Smooth muscle cell (in vitro differentiated cells): ENCODE data around the gene LPO. TPM values are rescaled to one million over a fixed set of nuclear protein-coding genes. Genes with fewer than 3 reads are reported as not detected.

Experiments used
- DNase-seq: peaks from one replicate; lab custom pipeline; 2025; ENCODE audit not compliant: unreplicated experiment; lab: John Stamatoyannopoulos, UW
- H2AFZ ChIP-seq: fragments of 200-600 bp; sonication (generic); 2 replicates; pipeline ENCODE4 v1.6.0; 2016; ENCODE audit warnings: antibody characterized with exemption, low read depth, mild to moderate bottlenecking
- H3F3A ChIP-seq: fragments of 200-600 bp; sonication (generic); 2 replicates; pipeline ENCODE4 v1.6.0; 2017; ENCODE audit warnings: antibody characterized with exemption, low read depth
- H3K27ac ChIP-seq: fragments of 200-600 bp; sonication (generic); 2 replicates; pipeline ENCODE4 v1.5.1; 2016; ENCODE audit warnings: low read depth, mild to moderate bottlenecking
- H3K27me3 ChIP-seq: fragments of 200-600 bp; sonication (generic); 2 replicates; pipeline ENCODE4 v1.6.1; 2016; ENCODE audit warnings: low read depth, mild to moderate bottlenecking
- H3K36me3 ChIP-seq: fragments of 200-600 bp; sonication (generic); 2 replicates; pipeline ENCODE4 v1.5.1; 2016; ENCODE audit warnings: low read depth
- H3K4me1 ChIP-seq: fragments of 200-600 bp; sonication (generic); 2 replicates; pipeline ENCODE4 v1.5.1; 2016; ENCODE audit warnings: low read depth
- H3K4me2 ChIP-seq: fragments of 200-600 bp; sonication (generic); 2 replicates; pipeline ENCODE4 v1.6.0; 2016; ENCODE audit warnings: mild to moderate bottlenecking
- H3K4me3 ChIP-seq: fragments of 200-600 bp; sonication (generic); 2 replicates; pipeline ENCODE4 v1.5.1; 2016; ENCODE audit warnings: mild to moderate bottlenecking
- H3K79me2 ChIP-seq: fragments of 200-600 bp; sonication (generic); 2 replicates; pipeline ENCODE4 v1.6.0; 2016; ENCODE audit warnings: low read depth, mild to moderate bottlenecking
- H3K9ac ChIP-seq: fragments of 200-600 bp; sonication (generic); 2 replicates; pipeline ENCODE4 v1.6.0; 2016; ENCODE audit warnings: low read depth
- H3K9me3 ChIP-seq: fragments of 200-600 bp; sonication (generic); replicated peaks from 2 replicates; pipeline ENCODE4 v1.5.1; 2016; ENCODE audit warnings: low read depth
- H4K20me1 ChIP-seq: fragments of 200-600 bp; sonication (generic); 2 replicates; pipeline ENCODE4 v1.6.0; 2016; ENCODE audit warnings: low read depth
- WGBS: methylation state at CpG from one replicate; pipeline ENCODE4 v1.1.7; 2016; ENCODE audit warnings: low lambda C conversion rate; 5-methylcytosine and 5-hydroxymethylcytosine counted together
- polyA plus RNA-seq: library from polyadenylated mRNA; unstranded; fragments of >200 nt; fragmentation: Nextera tagmentation; extraction: Ambion mirVana; gene quantifications from 2 replicates; pipeline ENCODE4 v1.2.1, GENCODE V29; 2016
- total RNA-seq: library from RNA; depleted of rRNA; stranded (reverse); fragments of >200 nt; gene quantifications from 2 replicates; pipeline ENCODE4 v1.2.3, GENCODE V29; 2014
- TF ChIP-seq, protein P1 (sequence below): fragments of 200-600 bp; sonication (generic); IDR thresholded peaks from 2 replicates; pipeline ENCODE4 v1.5.1; 2017; ENCODE audit warnings: borderline replicate concordance, mild to moderate bottlenecking, antibody characterized with exemption; ENCODE audit not compliant: insufficient read depth, poor library complexity, severe bottlenecking

Gene LPO
- total and polyA plus RNA-seq, 2 experiments from 2014 or later = 3.3 to 4.1 TPM

DNA sequence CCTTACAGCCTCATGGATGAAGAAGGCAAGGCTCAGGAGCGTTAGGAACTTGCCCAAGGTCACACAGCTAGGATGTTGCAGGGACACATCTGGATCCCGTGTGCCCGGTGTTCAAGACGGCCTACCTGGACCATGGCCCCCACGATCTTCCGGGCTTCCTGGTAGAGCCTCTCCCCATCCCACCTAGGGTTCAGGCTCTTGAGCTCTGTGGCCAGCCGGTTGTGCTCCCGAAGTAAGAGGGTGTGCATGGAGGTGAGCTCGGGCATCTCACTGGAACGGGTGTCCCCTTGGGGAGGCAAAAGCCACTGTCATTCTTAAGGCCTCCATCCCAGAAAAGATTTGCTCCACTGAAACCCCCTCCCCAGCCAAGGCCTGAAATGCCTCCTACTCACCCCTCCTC lies 37.0 kb downstream of the LPO start:
- H3K79me2 ChIP-seq = no peaks in the 10 kb centered on the region
- no peak overlapping the region for H3K27ac ChIP-seq
- H3K4me3 ChIP-seq = no peak overlapping the region
- DNase-seq = no peak
- WGBS = 93% methylated on average over 10 of the region's 10 CpGs
- H3K27me3 ChIP-seq = no peaks in the 10 kb centered on the region
- no peaks in the 10 kb centered on the region for H3K36me3 ChIP-seq
- H4K20me1 ChIP-seq = no peaks in the 10 kb centered on the region
- H2AFZ ChIP-seq = no peak overlapping the region
- no peaks in the 10 kb centered on the region for H3K4me1 ChIP-seq
- H3F3A ChIP-seq = no peaks in the 10 kb centered on the region
- no peak overlapping the region for H3K9ac ChIP-seq
- TF ChIP-seq, protein P1, sequence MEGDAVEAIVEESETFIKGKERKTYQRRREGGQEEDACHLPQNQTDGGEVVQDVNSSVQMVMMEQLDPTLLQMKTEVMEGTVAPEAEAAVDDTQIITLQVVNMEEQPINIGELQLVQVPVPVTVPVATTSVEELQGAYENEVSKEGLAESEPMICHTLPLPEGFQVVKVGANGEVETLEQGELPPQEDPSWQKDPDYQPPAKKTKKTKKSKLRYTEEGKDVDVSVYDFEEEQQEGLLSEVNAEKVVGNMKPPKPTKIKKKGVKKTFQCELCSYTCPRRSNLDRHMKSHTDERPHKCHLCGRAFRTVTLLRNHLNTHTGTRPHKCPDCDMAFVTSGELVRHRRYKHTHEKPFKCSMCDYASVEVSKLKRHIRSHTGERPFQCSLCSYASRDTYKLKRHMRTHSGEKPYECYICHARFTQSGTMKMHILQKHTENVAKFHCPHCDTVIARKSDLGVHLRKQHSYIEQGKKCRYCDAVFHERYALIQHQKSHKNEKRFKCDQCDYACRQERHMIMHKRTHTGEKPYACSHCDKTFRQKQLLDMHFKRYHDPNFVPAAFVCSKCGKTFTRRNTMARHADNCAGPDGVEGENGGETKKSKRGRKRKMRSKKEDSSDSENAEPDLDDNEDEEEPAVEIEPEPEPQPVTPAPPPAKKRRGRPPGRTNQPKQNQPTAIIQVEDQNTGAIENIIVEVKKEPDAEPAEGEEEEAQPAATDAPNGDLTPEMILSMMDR = no peak
- H3K4me2 ChIP-seq = no peak overlapping the region
- H3K9me3 ChIP-seq = no peaks in the 10 kb centered on the region

DNA sequence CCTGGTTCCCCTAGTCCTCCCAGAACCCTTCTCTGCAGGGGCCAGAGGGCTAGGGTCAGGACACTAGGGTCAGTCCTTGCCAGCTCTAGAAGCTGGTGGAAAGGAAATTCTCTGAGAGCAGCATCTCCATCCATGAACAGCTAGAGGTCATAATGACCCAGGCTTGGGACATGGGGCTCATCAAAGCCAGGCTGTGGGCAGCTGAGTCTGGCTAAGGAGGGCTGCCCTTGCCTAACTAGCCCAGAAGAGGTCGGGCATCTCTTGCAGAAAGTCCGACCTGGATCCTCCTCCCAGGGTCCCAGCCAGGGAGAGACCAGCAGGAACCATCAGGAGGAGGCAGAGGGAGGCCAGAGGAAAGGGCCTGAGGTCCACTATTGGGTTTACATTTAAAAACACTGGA lies 38.0 kb downstream of the LPO start:
- no peak for DNase-seq
- Histone ChIP-seq H3K4me3 (no peak overlapping the region), H3K4me1 (no peaks in the 10 kb centered on the region), H3K79me2 (no peaks in the 10 kb centered on the region), H3F3A (no peaks in the 10 kb centered on the region), H3K27ac (no peak overlapping the region), H3K4me2 (no peak overlapping the region), H4K20me1 (no peaks in the 10 kb centered on the region), H3K27me3 (no peaks in the 10 kb centered on the region), H3K9ac (no peak overlapping the region), H3K9me3 (no peaks in the 10 kb centered on the region), H2AFZ (no peak overlapping the region), H3K36me3 (no peaks in the 10 kb centered on the region)
- WGBS = 45% methylated on average over 2 of the region's 2 CpGs
- TF ChIP-seq, protein P1 = no peak

DNA sequence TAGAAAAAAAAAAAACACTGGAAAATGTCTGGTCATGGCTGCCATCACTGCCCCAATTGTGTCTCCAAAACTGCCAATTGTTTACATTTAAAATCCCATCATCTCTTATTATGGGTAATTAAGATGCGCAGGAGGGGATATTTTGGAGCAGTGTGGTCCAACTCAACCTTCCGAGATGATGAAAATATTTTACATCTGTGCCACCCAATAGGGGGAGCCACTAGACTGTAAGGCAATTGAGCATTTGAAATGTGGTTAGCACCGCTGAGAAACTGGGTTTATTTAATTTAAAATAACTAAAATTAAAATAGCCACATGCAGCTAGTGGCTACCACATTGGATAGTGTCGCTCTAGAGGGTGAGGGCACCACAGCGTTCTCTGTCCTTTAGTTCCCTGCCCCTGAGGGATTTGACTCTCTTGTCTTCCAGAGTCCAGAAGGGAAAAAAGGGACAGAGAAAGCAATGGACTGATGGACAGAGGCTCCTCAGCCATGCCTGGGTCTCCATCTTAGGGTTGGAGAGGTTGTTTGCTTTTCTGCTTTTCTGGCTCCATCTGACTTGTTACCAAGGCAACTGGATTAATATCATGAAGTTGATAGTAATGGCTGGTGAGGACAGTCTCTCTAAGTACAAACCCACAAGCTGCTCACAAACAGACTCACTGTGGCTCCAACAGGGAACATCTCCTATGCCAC lies 38.9 kb downstream of the LPO start:
- Histone ChIP-seq H3K4me1 (no peaks in the 10 kb centered on the region), H3K27ac (no peak overlapping the region), H3K27me3 (no peaks in the 10 kb centered on the region), H3K9ac (no peak overlapping the region), H3K79me2 (no peaks in the 10 kb centered on the region), H3K36me3 (no peaks in the 10 kb centered on the region), H3F3A (no peaks in the 10 kb centered on the region), H3K4me3 (no peak overlapping the region), H3K9me3 (no peaks in the 10 kb centered on the region), H2AFZ (no peak overlapping the region), H3K4me2 (no peak overlapping the region), H4K20me1 (no peaks in the 10 kb centered on the region)
- WGBS = 66% methylated on average over 5 of the region's 5 CpGs
- TF ChIP-seq, protein P1 = peak; percentile 40
- DNase-seq = no peak

- no peaks in the 10 kb centered on the region for H3F3A ChIP-seq
- H3K9me3 ChIP-seq = no peaks in the 10 kb centered on the region
- H3K4me2 ChIP-seq = no peak overlapping the region
- H3K36me3 ChIP-seq = no peaks in the 10 kb centered on the region
- no peak overlapping the region for H3K27ac ChIP-seq
- H4K20me1 ChIP-seq = no peaks in the 10 kb centered on the region
- H3K79me2 ChIP-seq = no peaks in the 10 kb centered on the region
- TF ChIP-seq, protein P1 = no peak
- no peak overlapping the region for H3K4me3 ChIP-seq
- H2AFZ ChIP-seq = no peak overlapping the region
- no peak for DNase-seq
- H3K9ac ChIP-seq = no peak overlapping the region
- H3K27me3 ChIP-seq = no peaks in the 10 kb centered on the region
- no peaks in the 10 kb centered on the region for H3K4me1 ChIP-seq
- WGBS = 93% methylated on average over 35 of the region's 36 CpGs
Measured at GRCh38 chr17:58277802-58278595, 39.6 kb downstream of the LPO start.
